WTC11 (cell line): ENCODE measurements around the gene YIPF2. TPM values are rescaled to one million over a fixed set of nuclear protein-coding genes. Genes with fewer than 3 reads are reported as not detected.

Experiments
- ATAC-seq: fragments of 200-7000 bp; cut with Tn5 transposase; 2 replicates; pipeline ENCODE4 v1.10.0; 2021; ENCODE audit warnings: mild to moderate bottlenecking, moderate library complexity
- CTCF ChIA-PET: fragments of 300-600 bp; sonication (Branson Sonifier 250); formaldehyde crosslinking; loops from one replicate; lab custom pipeline; 2021; ENCODE audit warnings: antibody characterized with exemption; lab: Charles Lee
- POLR2A ChIA-PET: fragments of 350-600 bp; sonication (Branson Sonifier 250); formaldehyde crosslinking; loops from one replicate; lab custom pipeline; 2021; ENCODE audit warnings: antibody characterized with exemption; lab: Charles Lee
- DNase-seq: peaks from one replicate; pipeline ENCODE4 v3.0.0; 2021; ENCODE audit warnings: low spot score
- H3K27ac Mint-ChIP-seq: 2 replicates; pipeline ENCODE4 v1.8.0; 2021; ENCODE audit warnings: mixed read lengths
- H3K27me3 Mint-ChIP-seq: 2 replicates; pipeline ENCODE4 v1.8.0; 2021; ENCODE audit warnings: low read depth, mild to moderate bottlenecking, moderate library complexity, mixed read lengths
- H3K36me3 Mint-ChIP-seq: 2 replicates; pipeline ENCODE4 v1.8.0; 2021; ENCODE audit warnings: mixed read lengths
- H3K4me1 Mint-ChIP-seq: 2 replicates; pipeline ENCODE4 v1.8.0; 2022; ENCODE audit warnings: mixed read lengths
- H3K4me3 Mint-ChIP-seq: 2 replicates; pipeline ENCODE4 v1.8.0; 2021; ENCODE audit warnings: mild to moderate bottlenecking, moderate library complexity, mixed read lengths
- H3K9me3 Mint-ChIP-seq: 2 replicates; pipeline ENCODE4 v1.8.0; 2021; ENCODE audit warnings: mixed read lengths
- AFF4 ChIP-seq: sonication (generic); formaldehyde crosslinking; IDR thresholded peaks from 2 replicates; pipeline ENCODE4 v1.8.1; 2023; ENCODE audit warnings: mild to moderate bottlenecking, missing genetic modification reagents, borderline replicate concordance
- ATF3 ChIP-seq: sonication (generic); formaldehyde crosslinking; conservative IDR thresholded peaks from 2 replicates; pipeline ENCODE4 v1.8.1; 2022; ENCODE audit warnings: mild to moderate bottlenecking, missing genetic modification reagents
- E2F4 ChIP-seq: sonication (generic); formaldehyde crosslinking; IDR thresholded peaks from 2 replicates; pipeline ENCODE4 v1.8.1; 2022; ENCODE audit warnings: low read depth, mild to moderate bottlenecking, moderate library complexity, missing genetic modification reagents, borderline replicate concordance
- ERG ChIP-seq: fragments of 250-450 bp; sonication (Bioruptor Pico); IDR thresholded peaks from 2 replicates; pipeline ENCODE4 v1.8.0; 2021; ENCODE audit warnings: mild to moderate bottlenecking
- ESRRA ChIP-seq: sonication (generic); formaldehyde crosslinking; IDR thresholded peaks from 2 replicates; pipeline ENCODE4 v1.8.1; 2022; ENCODE audit warnings: mild to moderate bottlenecking, missing genetic modification reagents, borderline replicate concordance
- ETV6 ChIP-seq: sonication (generic); formaldehyde crosslinking; IDR thresholded peaks from 2 replicates; pipeline ENCODE4 v1.8.1; 2022; ENCODE audit warnings: mild to moderate bottlenecking, missing genetic modification reagents
- FOXJ3 ChIP-seq: sonication (generic); formaldehyde crosslinking; IDR thresholded peaks from 2 replicates; pipeline ENCODE4 v1.9.0; 2021; ENCODE audit warnings: missing genetic modification reagents, mild to moderate bottlenecking, borderline replicate concordance
- FOXK1 ChIP-seq: sonication (generic); formaldehyde crosslinking; IDR thresholded peaks from 2 replicates; pipeline ENCODE4 v1.8.0; 2022; ENCODE audit warnings: mild to moderate bottlenecking, moderate library complexity, missing genetic modification reagents
- FOXP4 ChIP-seq: sonication (generic); formaldehyde crosslinking; IDR thresholded peaks from 2 replicates; pipeline ENCODE4 v1.8.0; 2022; ENCODE audit warnings: mild to moderate bottlenecking, missing genetic modification reagents
- IRF1 ChIP-seq: sonication (generic); formaldehyde crosslinking; IDR thresholded peaks from 2 replicates; pipeline ENCODE4 v1.8.0; 2023; ENCODE audit warnings: missing genetic modification reagents
- NFE2L1 ChIP-seq: sonication (generic); formaldehyde crosslinking; IDR thresholded peaks from 2 replicates; pipeline ENCODE4 v1.8.1; 2023; ENCODE audit warnings: missing genetic modification reagents
- NFYB ChIP-seq: sonication (generic); formaldehyde crosslinking; conservative IDR thresholded peaks from 2 replicates; pipeline ENCODE4 v1.8.0; 2022; ENCODE audit warnings: low read depth, missing genetic modification reagents
- NR1H2 ChIP-seq: sonication (generic); formaldehyde crosslinking; IDR thresholded peaks from 2 replicates; pipeline ENCODE4 v1.9.0; 2021; ENCODE audit warnings: mild to moderate bottlenecking, moderate library complexity, missing genetic modification reagents
- PREB ChIP-seq: sonication (generic); formaldehyde crosslinking; IDR thresholded peaks from 2 replicates; pipeline ENCODE4 v1.8.1; 2022; ENCODE audit warnings: mild to moderate bottlenecking, missing genetic modification reagents, moderate library complexity, borderline replicate concordance
- RORB ChIP-seq: fragments of 250-450 bp; sonication (Bioruptor Pico); IDR thresholded peaks from 2 replicates; pipeline ENCODE4 v1.9.0; 2021; ENCODE audit warnings: mild to moderate bottlenecking
- STAT6 ChIP-seq: sonication (generic); formaldehyde crosslinking; conservative IDR thresholded peaks from 2 replicates; pipeline ENCODE4 v1.8.1; 2023; ENCODE audit warnings: mild to moderate bottlenecking, low read depth, missing genetic modification reagents, moderate library complexity
- TEAD4 ChIP-seq: sonication (generic); formaldehyde crosslinking; IDR thresholded peaks from 2 replicates; pipeline ENCODE4 v1.8.0; 2022; ENCODE audit warnings: mild to moderate bottlenecking, missing genetic modification reagents
- ZBTB21 ChIP-seq: sonication (generic); formaldehyde crosslinking; IDR thresholded peaks from 2 replicates; pipeline ENCODE4 v1.8.1; 2023; ENCODE audit warnings: mild to moderate bottlenecking, missing genetic modification reagents, borderline replicate concordance
- ZNF121 ChIP-seq: sonication (generic); formaldehyde crosslinking; IDR thresholded peaks from 2 replicates; pipeline ENCODE4 v1.8.0; 2023; ENCODE audit warnings: missing genetic modification reagents
- ZNF219 ChIP-seq: sonication (generic); formaldehyde crosslinking; IDR thresholded peaks from 2 replicates; pipeline ENCODE4 v1.8.0; 2023; ENCODE audit warnings: missing genetic modification reagents, mild to moderate bottlenecking, borderline replicate concordance
- ZNF232 ChIP-seq: sonication (generic); formaldehyde crosslinking; IDR thresholded peaks from 2 replicates; pipeline ENCODE4 v1.8.0; 2022; ENCODE audit warnings: mild to moderate bottlenecking, missing genetic modification reagents
- ZNF263 ChIP-seq: sonication (generic); formaldehyde crosslinking; IDR thresholded peaks from 2 replicates; pipeline ENCODE4 v1.8.1; 2022; ENCODE audit warnings: low read depth, mild to moderate bottlenecking, moderate library complexity, missing genetic modification reagents
- ZNF396 ChIP-seq: fragments of 250-450 bp; sonication (Bioruptor Pico); IDR thresholded peaks from 2 replicates; pipeline ENCODE4 v1.8.0; 2021; ENCODE audit warnings: mild to moderate bottlenecking, moderate library complexity, borderline replicate concordance
- total RNA-seq: library from RNA; stranded (reverse); gene quantifications from 3 replicates; pipeline ENCODE4 v1.2.3, GENCODE V29; 2021

YIPF2 gene
- total RNA-seq, 1 experiment from 2014 or later, result 65.5 TPM

GRCh38 chr19:10964903-10965302 lies 36.5 kb upstream of the YIPF2 start:
- POLR2A ChIA-PET, result no interaction called here
- DNase-seq (no peak), ATAC-seq (no peak)
- TF ChIP-seq FOXJ3 (CRISPR knock-in tag), result no peak
- no peak for TF ChIP-seq ZNF121 (CRISPR knock-in tag)
- no peak for TF ChIP-seq ZNF219 (CRISPR knock-in tag)
- TF ChIP-seq RORB (CRISPR knock-in tag), result no peak
- TF ChIP-seq FOXP4 (CRISPR knock-in tag), result no peak
- TF ChIP-seq NFE2L1, result no peak
- TF ChIP-seq ETV6 (CRISPR knock-in tag), result no peak
- TF ChIP-seq NR1H2 (CRISPR knock-in tag), result no peak
- TF ChIP-seq PREB, result no peak
- TF ChIP-seq ZNF232 (CRISPR knock-in tag), result no peak
- TF ChIP-seq ESRRA, result no peak
- no peak for TF ChIP-seq FOXK1 (CRISPR knock-in tag)
- no peak for TF ChIP-seq ZNF396
- TF ChIP-seq STAT6 (CRISPR knock-in tag), result no peak
- TF ChIP-seq ZBTB21 (CRISPR knock-in tag), result no peak
- TF ChIP-seq E2F4 (CRISPR knock-in tag), result no peak
- no peak for TF ChIP-seq IRF1
- 0 out of 2 replicates have a peak, but pooled peaks cover 5% of the 10 kb centered on the region for H3K36me3 Mint-ChIP-seq
- H3K27me3 Mint-ChIP-seq, result no peaks in the 10 kb centered on the region
- peaks cover 45% of the 10 kb centered on the region for H3K4me1 Mint-ChIP-seq
- H3K9me3 Mint-ChIP-seq, result no peaks in the 10 kb centered on the region
- CTCF ChIA-PET, result interaction anchor here (1.0 to 4.8 kb wide), 3 partner anchors 23 to 298 kb away, joined by 3 to 28 read pairs (median 4); partner anchors contain the start of gene DOCK6
- peak overlapping the region; percentile 88; the same call in 1 of the 2 replicates for H3K27ac Mint-ChIP-seq
- no peak overlapping the region for H3K4me3 Mint-ChIP-seq

- H3K4me1 Mint-ChIP-seq, result peaks cover 41% of the 10 kb centered on the region
- H3K27ac Mint-ChIP-seq, result no peak overlapping the region
- ATAC-seq (no peak), DNase-seq (no peak)
- CTCF ChIA-PET, result interaction anchor here (1.0 to 1.3 kb wide), 2 partner anchors 22 to 105 kb away, joined by 3 to 4 read pairs; no protein-coding TSS in a partner anchor
- no peak for TF ChIP-seq NFYB
- TF ChIP-seq TEAD4, result no peak
- TF ChIP-seq ERG, result no peak
- TF ChIP-seq ATF3 (CRISPR knock-in tag), result no peak
- TF ChIP-seq ZNF121 (CRISPR knock-in tag), result no peak
- TF ChIP-seq AFF4 (CRISPR knock-in tag), result no peak
- no peak for TF ChIP-seq ZNF263 (CRISPR knock-in tag)
- no peaks in the 10 kb centered on the region for H3K9me3 Mint-ChIP-seq
- POLR2A ChIA-PET, result interaction anchor here (0.5 to 0.7 kb wide), 2 partner anchors 12 to 175 kb away, joined by 4 to 5 read pairs; no protein-coding TSS in a partner anchor
- no peak overlapping the region for H3K4me3 Mint-ChIP-seq
- H3K36me3 Mint-ChIP-seq, result 0 out of 2 replicates have a peak, but pooled peaks cover 5% of the 10 kb centered on the region
- no peaks in the 10 kb centered on the region for H3K27me3 Mint-ChIP-seq
These were observed 35.4 kb upstream of the YIPF2 start for GRCh38 chr19:10963865-10964264.
